ENCODE results near the gene ZNF423.

The ZNF423 gene

DNA sequence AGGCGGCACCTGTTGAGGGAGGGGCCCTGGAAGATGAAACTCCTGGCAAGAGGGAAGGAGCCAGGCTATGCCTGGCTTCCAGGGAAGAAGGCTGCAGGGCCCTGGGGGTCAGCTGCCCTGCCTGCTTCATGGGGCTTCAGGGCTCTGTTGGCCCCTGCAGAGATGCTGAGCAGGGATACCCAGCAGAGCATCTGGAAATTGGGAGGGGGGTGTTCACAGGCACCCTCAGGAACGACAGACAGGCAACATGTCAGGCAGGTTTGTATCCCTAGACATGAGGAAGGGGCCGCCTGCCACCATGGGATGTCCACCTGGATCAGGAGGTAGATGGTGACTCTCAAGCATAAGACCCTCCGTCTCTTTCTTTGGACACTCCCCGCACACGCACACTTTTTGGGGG lies 13.8 kb upstream of the ZNF423 start:
- DNase-seq: no peak

DNA sequence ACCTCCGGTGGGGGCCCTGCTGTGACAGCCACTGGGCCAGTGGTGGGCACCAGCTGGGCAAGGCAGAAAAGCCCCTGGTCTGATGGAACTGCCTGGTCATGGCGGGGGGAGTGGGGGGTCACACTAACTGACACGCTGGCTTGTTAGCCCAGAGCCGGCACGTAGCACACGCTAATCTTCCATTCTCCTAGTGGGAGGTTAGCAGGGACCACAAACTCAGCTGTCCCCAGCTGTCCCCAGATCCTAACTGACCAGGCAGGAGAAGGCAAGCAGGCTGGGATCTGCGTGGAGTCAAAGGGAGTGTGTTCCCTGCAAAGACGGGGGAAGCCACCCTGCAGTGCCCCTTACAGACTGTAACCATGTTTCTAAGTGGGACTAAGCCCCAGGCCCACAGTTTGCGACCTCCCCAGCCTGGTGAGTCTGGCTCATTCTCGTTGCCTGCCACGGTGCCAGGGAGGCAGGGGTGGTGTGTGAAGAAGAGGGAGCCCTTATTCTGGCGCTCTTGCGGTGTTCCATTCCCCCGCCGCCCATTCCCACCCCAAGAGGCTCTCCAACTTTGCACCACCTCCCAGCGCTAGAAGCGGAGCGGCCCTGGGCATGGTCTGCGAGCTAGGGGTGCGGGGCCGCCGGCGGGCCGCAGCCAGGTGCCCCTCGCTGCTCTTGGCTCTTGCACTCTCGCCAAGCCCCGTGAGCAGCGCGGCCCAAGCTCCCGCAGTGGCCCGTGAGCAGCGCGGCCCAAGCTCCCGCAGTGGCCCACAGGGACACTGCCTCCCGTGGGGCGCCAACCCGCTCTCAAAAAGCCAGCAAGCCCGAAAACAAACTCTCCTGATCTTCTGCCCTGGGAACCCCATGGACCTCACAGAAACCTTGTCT lies 12.1 kb upstream of the ZNF423 start:
- DNase-seq: no peak

DNA sequence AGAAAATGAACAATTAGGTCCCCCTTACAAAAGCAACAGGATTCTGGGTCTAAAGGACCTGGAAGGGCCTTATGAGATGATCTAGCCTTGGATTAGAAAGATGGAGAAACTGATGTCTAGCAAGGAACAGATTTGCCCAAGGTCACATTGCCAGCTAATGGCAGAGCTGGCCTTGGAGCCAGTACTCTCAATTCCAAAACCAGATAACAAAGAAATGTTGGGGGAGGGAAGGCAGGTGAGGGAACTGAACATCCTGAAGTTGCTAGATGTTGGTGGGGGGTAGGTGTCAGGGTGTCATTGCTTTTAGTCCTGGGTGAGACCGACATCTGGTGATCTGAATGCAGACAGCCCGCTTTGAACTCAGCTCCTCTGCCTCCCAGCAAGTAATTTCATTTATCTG lies 11.3 kb upstream of the ZNF423 start:
- no peak for DNase-seq

DNA sequence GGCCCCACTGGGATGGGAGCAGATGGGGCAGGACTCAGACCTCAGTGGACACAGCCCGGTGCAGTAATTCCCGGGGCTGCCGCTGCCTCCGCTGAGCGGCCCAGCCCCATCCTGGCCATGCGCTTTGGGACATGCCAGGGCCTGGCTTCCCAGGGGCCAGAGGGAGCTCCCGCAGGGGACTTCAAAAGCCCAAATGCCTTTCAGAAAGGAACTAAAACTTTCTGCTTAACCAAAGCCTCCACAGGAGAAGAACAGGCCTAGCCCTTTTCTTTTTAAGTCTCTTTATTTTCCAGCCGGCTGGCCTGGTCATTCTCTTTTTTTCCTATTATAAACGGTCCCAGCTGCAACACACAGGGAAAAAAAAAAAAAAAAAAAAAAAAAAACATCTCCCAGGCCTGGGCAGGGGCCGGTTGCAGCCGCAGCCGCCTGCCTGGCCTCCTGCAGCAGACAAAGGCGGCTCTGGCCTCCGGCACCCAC lies 10.7 kb upstream of the ZNF423 start:
- DNase-seq: no peak

DNA sequence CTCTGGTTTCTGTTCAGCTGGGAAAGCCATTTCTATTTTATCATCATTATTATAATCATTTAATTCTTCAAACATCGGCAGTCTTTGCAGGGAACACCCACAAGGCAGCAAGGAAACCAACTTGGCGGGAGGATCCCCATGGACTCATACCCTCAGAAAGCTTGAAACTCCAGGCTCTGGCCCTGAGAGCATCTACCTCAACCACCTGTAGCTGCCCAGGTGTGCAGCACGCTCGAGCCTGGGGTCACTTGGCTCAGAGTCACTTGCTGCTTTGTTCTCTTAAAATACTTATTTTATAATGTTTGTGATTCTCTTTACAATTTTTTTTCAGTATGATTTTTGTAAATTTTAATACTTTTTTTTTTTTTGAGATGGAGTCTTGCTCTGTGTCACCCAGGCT lies 6.8 kb upstream of the ZNF423 start:
- DNase-seq: no peak

DNA sequence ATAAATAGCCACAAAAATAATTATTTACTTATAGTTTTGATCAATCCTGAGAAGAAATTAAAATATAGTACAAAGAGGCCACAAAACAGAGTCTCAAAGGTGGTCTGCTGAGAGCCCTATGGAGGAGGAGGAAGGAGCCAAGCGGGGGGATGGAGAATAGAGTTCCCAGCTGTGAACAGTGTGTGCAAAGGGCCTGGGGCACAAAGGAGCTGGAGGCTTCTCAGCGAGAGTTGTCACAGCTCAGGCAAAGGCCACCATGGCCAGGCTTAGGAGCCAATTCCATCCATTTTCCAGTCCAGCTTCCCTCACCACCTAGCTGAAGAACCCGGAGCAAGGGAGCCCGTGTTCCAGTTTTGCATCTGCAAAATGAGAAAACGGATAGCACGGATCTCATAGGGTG lies 5.4 kb upstream of the ZNF423 start:
- no peak for DNase-seq

DNA sequence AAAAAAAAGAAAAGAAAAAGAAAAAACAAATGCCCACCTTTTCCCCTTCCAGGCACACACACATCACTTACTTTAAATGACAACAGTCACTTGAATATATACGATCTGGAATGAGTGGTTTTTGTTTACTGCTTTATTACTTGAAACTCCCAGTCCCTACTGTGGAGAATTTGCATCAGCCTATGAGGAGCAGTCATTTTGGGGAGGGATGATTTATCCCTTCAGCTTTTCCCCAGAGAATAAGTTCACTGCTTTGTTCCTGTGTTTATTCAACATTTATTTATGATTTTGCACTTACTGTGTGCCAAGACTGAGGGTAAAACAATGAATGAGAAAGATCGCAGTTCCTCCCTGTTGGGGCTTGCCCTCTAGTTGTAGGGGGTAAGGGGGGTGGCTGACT lies 4.7 kb upstream of the ZNF423 start:
- DNase-seq: no peak

DNA sequence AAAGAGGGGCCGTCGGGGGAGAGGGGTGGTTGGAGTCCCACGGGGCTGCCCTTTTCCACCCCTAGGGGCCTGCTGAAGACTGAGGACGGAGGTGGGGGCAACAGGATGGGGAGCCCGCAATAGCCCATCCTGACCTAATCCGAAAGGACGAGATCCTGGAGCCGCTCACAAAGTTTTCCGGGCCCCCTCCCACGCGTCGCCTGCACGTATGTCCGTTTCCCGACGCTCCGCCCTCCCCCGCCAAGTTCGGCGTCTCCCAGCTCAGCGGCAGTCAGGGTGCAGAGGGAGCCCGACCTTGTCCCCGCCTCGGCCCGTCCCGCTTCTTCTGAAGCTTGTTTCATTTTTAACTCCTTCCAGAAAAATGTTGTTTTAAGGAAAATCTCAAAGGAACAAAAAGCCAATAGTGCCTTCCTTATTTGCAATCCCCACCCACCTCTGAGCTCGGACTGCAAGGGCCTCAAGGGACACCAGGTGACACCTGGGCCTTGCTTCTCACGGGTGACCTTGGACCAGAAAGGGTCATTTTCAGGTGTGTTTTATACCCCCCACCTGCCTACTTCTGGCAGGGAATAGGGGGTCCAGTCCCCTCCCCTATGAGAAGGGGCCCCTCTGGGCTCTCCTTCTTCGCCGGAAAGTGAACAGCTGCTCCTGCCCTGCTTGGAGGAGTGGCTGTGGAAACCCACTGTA lies 3.4 kb upstream of the ZNF423 start:
- DNase-seq: no peak

DNA sequence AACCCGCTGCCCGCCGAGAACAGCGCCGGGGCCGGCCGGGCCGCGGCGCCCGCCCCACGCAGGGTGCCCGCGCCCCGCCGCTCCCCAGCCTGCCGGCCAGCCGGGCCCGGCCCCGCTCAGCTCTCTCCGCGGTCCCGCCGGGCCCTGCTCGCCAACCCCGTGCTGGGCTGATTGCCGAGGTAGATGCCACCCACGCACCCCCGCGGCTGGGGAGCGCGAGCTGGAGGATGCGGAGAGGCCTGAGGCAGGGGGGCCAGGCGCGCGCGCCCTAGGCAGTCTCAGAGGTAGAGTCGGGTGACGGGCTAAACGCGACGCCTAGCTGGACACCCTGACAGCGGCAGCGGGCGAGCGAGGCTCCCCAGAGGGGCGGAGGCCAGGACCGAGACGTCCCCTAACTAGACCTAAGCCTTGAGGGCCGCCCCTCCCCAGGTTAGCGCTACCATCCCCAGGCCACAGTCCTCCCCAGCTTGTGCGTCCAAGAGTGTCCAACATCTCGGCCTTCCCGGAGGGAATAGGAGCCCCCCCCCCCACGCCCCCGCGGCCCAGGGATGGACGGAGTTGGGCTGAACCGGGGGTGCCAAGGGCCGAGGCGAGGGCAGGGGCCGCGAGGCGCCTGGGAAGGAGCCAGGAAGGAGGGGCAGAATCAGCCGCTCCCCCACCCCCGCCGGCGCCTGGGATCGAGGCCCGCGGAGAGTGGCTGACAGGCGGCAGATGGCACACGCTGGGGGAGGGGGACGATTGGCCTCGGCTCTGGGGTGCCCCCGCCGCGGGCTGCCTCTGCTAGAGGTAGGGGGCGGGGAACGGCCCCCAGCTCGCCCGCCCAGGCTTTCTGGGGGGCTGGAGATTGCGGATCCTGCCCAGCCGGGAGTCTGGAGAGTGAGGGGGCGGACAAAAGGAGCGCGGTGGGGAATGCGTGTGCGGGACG lies 2.5 kb upstream of the ZNF423 start:
- DNase-seq: no peak

DNA sequence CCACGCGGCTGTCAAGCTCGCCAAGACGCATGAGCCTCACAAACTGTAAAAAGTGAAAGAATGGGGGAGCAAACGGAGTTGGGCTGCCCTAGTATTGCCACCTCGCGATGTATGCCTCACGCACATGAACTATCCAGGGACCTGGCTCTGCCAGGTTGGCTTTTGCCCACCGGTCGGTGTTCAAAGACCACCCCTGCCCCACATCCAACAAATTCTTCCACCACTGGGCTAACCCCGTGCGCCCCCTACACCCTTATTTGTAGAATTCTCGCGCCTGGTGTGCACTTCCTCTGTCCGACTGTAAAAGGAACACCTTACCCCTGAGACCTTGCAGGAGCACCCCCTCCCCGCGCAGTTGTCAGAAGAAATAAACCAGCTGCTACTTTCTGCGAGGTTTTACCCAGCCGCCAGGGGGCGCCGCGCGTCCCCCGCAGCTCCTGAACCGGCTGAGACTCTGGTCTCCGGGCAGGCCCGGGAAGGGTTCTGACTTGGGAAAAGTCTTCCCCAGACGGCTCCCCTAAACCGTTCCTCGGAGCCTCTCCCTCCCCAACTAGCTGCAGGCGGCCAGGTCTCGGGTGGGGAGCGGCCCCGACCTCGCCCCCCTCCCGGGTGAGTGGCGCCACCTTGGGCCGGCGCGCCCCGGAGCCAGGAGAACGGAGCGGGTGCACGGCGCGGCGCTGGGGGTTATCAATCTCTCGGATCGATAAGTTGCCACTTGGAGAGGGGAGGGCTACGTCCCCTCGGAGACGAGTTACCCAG lies 1.7 kb upstream of the ZNF423 start:
- no peak for DNase-seq

DNA sequence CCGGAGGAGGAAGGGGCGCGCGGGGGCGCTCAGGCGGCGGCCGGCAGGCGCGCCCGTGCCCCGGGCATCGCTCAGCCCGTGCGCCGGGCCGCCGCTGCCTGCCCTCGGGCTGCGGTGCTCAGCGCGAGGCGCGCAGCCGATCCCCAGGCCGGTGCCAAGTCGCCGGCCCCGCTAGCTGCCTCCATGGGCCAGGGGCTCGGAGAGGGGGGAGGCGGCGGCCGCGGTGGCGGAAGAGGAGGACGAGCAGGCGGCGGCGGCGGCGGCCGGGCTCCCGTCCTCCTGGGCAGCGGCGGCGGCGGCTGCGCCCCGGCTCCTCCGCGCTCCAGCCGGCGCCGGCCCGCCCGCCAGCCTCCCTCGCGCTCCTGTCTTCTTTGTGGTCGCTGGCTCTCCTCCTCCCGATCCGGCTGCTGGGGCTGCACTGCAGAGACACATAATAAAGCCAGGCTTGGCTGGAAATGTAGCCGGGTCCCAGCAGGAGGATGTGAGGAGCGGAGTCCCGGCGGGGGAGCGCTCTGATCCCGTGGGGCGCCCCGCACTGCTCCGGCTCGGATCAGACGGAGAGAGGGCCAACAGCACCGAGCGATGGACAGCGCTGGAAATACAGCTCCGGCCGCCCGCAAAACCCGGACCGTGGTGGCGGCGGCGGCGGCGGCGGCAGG lies 889 bp upstream of the ZNF423 start:
- peak in 1 of 2 experiments; percentile 17 for DNase-seq

DNA sequence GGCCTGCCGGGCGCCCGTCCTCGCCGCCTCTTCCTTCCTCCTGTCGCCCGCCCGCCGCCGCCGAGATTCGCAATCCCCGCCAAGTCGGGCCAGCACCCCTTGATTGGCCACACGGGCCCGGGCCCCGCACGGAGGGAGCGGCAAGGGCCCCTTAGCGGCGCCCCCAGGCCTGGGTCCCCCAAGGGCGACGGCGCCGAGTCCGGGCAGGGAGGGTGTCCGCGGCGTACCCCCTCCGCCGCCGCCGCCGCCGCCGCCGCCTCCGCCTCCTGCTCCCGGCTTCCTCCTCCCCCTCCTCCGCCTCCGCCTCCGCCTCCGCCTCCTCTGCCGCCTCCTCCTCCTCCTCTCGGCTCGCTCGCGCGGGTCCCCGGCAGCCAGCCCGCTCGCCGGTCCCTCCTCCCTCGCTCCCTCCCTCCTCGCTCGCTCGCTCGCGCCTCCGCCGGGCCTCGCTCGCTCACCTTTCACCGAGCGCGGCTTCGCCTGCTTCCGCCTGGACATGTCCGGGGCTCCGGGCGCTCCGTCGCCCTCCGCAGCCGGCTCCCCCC lies 561 bp downstream of the ZNF423 start:
- DNase-seq: peak in 1 of 2 experiments; percentile 10

DNA sequence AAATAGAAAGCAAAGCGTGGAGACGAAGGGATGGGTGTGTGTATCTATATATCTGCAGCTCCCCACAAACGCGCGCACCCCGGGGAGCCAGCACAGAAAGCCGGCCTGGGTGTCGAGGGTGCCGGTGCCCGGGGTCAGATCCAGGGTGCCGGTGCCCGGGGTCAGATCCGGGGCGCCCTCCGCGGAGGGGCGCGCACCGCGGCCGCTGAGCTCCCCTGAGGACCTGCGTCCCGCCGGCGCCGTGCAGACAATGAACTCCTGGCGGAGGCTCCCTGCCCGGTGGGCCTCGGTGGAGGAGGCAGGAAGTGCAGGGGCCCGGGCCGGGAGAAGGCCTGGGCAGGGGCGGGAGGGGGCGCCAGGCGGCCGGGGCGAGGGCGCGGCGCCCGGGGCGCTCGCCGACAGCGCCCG lies 1.1 kb downstream of the ZNF423 start:
- DNase-seq: no peak

DNA sequence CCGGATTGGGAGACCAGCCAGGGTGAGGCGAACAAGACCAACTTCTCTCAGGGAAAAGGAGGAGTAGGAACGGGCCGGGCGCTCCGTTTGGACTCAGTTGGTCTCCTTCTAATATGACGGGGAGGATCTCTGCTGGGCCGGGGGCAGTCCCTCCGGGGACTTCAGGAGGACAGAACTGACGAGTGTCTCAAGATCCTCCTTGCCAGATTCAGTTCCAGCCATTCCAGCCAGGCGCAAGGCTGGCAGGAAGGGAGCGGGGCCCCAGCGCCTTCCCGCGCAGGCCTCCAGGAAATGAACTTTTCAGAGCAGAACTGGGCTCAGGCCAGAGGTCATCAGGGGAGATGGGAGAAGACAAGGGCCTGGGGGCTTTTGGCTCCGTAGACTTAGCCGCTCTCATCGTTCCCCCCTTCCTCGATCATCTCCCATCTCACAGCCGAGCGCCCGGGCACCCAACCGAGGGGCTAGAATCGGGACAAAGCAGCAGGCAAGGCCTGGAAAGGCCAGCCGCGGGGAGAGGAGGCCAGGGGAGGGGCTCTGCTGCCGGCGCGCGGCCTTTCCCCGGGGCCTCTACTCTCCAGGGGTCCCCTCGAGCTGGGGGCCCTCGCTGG lies 1.6 kb downstream of the ZNF423 start:
- DNase-seq: no peak

DNA sequence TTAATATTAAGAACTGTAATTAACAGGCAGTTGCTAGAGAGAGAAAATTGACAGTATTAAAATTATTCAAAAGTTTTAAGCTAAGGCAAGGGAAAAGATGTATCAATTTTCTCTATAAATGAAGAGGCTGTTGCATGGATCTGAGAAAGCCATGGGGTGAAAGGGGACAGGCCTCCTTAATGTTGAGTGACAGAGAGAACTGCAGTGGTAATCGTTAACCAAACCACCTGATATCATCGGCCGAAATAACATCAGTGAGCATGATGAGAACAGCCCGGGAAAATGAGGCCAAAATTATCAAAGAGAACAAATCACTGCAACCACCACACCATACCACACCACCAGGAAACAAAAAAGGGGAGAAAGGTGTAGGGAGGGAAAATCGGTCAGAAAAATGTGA lies 3.6 kb downstream of the ZNF423 start:
- no peak for DNase-seq

DNA sequence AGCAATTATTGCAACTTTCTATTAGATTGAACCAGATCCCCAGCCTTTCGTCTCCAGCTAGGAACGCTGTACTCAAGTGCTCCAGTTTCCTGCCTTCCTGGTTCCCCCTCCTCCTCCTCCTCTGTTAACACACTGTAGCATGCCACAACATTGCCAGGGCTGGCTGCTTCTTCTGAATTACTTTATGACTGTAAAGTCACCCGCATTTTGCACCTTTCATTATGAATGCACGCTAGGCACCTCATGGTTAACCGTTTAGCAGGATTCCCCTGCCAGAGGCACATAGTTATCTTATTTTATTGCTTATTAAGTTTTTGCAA lies 4.5 kb downstream of the ZNF423 start:
- DNase-seq: no peak

DNA sequence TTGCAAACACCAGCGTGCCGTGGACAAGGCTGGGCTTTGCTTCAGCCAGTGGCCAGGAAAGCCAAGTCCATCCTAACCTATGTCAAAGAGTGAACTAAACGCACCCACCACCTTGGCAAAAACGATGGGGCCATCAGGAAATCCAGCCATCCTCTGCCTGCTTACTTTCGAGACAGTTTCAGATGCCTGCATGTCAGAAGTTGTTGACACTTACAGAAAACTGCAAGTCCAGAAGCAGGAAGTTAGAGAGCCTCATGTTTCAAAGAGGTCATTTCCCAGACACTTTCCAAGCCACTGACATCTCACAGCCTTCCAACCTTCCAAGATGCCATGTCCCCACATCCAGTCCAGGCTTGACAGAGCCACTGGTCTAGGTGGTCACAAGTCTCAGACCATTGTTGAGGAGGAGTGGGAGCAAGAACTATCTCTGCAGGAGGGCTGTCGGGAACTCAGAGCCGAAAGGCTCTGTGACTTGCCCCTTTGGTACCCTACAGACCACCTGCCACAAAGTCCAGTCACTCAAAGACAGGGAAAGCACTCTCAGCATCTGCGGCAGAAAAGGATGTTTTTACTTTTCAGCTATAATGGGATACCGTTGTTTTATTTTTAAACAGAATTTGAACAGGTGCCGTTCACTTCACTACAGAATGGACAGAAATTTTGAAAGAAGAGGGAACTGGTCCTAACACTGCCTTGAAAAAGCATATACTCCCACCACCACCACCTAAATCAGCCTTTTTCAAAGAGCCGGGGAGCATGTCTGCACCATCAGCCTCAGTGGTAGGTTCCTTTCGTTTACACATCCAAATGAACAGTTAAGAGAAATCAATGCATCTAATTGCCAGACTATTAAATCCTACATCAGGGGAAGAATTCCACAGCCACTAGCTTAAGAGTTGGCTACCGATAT lies 5.1 kb downstream of the ZNF423 start:
- DNase-seq: no peak

DNA sequence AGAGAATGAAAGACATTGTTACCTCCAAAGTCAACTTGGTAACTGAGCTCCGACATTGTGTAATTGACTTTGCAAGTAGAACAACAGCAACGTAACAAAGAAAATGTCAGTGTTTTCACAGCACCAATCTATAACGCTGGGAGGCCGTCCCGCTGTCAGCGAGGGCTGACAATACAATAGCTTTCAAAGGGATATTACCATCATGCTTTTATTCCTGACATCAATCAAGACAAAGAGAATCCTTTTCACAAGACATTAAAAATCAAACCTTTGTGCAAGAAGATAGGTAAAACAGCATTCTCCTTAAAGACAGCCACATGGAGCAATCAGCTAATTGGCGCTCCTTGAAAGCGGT lies 6.2 kb downstream of the ZNF423 start:
- DNase-seq: no peak

DNA sequence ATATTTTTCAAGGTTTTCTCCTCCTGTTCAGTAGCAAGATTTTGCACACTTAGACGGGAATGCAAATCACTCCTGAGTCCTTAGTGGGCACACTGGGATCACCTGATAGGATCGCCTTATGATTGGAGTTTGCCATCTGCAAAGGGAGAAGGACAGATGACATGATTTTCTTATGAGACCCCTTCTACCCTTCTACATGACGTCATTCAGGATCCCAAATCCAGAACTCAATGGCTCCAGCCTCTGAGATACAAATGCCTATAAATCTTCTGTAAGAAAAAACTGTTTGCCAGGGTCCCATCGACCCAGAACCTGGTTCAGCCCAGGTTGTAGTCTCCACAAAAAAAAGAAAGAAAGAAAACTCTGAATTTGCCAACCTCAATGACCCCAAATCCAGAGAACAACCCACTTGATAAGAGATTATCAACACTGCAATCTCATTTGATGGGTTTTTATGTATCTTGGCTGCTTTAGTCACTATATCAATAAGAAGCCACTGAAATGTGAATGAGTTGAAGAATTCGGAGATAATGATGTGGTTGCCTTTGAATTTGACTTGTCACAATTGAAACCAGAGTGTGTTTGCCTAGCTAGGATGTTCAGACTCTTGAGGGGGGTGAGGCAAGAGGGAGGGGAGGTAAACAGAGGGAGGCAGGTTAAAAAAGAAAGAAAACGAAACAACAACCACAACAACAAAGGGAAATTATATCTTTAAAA lies 6.7 kb downstream of the ZNF423 start:
- DNase-seq: no peak

DNA sequence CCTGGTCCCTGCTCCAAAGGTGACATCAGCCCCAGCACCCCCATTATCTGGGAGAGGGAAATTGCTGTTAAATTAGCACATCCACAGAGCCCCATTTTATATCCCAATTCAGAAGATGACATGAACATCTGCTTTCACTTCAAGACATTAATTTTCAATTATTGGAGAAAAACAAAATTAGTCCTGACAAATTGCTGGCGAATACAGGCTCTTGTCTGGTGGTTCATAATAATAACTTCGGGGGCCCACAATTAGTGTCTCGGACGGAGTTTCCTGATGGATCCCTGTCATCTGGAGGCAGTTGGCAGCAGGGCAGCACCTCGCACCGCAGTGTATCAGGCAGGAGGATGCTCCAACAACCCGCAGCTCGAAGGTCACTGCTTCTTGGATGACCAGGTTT lies 7.4 kb downstream of the ZNF423 start:
- no peak for DNase-seq

Data from SW 1271 (cell line).